GM12801 (cell line): ENCODE results near the gene PRR15.

Experiments
- TF ChIP-seq, protein P1 (sequence below): IDR thresholded peaks from one replicate; pipeline ENCODE4 v1.5.1; 2011; ENCODE audit warnings: control low read depth; ENCODE audit not compliant: insufficient read length; ENCODE audit errors: extremely low read depth

Gene PRR15

DNA sequence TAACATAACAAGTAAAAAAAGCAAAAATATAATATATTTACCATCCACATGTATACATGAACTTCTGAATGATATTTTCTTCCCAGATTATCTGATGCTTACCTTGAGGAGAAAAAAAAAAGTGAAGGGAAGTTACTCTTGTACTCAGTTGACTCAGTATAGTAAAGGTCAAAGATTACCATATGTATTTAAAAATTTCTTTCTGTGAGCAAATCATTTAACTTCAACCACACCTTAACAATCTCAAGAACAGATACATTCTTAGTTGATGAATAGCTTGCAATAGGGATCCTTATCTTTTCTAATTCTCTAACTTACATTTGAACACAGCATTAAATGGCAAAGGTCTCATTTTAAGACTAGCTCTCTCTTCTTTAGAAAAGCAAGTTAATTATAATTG, 29.8 kb downstream of the PRR15 start:
- TF ChIP-seq, protein P1, sequence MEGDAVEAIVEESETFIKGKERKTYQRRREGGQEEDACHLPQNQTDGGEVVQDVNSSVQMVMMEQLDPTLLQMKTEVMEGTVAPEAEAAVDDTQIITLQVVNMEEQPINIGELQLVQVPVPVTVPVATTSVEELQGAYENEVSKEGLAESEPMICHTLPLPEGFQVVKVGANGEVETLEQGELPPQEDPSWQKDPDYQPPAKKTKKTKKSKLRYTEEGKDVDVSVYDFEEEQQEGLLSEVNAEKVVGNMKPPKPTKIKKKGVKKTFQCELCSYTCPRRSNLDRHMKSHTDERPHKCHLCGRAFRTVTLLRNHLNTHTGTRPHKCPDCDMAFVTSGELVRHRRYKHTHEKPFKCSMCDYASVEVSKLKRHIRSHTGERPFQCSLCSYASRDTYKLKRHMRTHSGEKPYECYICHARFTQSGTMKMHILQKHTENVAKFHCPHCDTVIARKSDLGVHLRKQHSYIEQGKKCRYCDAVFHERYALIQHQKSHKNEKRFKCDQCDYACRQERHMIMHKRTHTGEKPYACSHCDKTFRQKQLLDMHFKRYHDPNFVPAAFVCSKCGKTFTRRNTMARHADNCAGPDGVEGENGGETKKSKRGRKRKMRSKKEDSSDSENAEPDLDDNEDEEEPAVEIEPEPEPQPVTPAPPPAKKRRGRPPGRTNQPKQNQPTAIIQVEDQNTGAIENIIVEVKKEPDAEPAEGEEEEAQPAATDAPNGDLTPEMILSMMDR, result no peak

GRCh38 chr7:29596593-29597178, 33.1 kb downstream of the PRR15 start:
- TF ChIP-seq, protein P1, result no peak

GRCh38 chr7:29597266-29597665, 33.6 kb downstream of the PRR15 start:
- TF ChIP-seq, protein P1, result no peak

GRCh38 chr7:29598137-29598536, 34.5 kb downstream of the PRR15 start:
- TF ChIP-seq, protein P1, result no peak

- TF ChIP-seq, protein P1, result no peak
Measured at GRCh38 chr7:29598613-29599012, 35.0 kb downstream of the PRR15 start.

GRCh38 chr7:29599026-29599425, 35.4 kb downstream of the PRR15 start:
- TF ChIP-seq, protein P1, result no peak

DNA sequence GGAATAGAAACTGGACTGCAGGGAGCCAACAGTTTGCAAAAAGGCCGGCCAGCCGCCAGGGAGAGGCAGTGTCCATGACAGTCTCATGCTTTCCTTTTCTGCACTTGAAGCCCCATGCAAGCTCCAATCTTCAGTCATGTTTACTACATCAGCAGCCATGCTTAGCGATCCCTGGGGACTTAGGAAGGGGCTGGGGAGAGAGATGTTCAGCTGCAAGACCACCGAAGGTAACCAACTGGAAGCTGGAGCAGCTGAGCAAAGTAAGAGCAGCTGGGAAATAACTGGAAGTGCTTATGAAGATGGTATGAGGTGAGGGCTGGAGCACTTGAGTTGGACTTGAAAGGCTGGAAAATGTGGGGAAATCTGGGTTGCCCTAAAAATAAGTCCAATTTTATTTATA, 37.0 kb downstream of the PRR15 start:
- TF ChIP-seq, protein P1, result no peak
